GM12891 (cell line): ENCODE results near the gene NR2F1-AS1.

Source experiments
- PAX5 ChIP-seq: IDR thresholded peaks from 2 replicates; pipeline ENCODE4 v1.6.1; 2011; ENCODE audit warnings: low read length, moderate library complexity, mild to moderate bottlenecking; ENCODE audit not compliant: insufficient read depth, severe bottlenecking
- POLR2A ChIP-seq: IDR thresholded peaks from 2 replicates; pipeline ENCODE4 v1.6.1; 2011; ENCODE audit warnings: low read depth, low read length, control low read depth
- TAF1 ChIP-seq: IDR thresholded peaks from 2 replicates; pipeline ENCODE4 v1.6.1; 2011; ENCODE audit warnings: low read depth, low read length, control low read depth

- no peak for TF ChIP-seq POLR2A
- no peak for TF ChIP-seq TAF1
- no peak for TF ChIP-seq PAX5
These were observed 6.8 kb upstream of the NR2F1-AS1 start for GRCh38 chr5:93587597-93588351.
